GM21786 (cell line): ENCODE measurements around the gene STPG3.

Source experiments
- ATAC-seq: cut with Tn5 transposase; IDR thresholded peaks from one replicate; pipeline ENCODE4 v1.9.1; 2021; ENCODE audit not compliant: unreplicated experiment

STPG3 gene

DNA sequence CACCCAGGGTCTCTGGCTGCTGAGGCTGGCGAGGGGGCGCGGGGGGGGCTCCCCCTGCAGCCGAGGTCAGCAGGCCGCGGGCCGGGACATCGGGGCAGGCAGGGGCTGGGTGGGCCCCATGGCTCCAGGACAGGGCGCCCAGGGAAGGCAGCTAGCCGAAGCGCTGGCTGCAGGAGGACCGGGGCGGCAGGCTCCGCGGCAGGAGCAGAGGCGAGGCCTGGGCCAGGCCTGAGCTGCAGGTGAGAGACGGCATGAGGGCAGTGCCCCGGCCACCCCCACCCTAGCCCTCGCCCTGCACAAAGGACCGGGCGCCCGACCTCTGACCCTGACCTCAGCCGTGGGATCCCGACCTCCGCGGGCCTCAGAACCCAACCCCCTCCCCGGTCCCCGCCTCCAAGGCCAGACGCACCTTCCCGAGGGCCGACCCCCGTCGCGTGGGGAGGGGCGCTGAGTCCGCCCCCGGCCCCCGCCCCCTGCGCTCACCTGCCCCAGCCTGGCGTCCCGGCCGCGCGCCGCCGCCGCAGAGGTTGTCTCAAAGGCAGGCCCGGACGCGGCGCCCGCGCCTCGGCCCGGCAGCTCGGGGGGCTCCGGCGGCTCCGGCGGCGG lies 29.5 kb upstream of the STPG3 start:
- no peak for ATAC-seq

DNA sequence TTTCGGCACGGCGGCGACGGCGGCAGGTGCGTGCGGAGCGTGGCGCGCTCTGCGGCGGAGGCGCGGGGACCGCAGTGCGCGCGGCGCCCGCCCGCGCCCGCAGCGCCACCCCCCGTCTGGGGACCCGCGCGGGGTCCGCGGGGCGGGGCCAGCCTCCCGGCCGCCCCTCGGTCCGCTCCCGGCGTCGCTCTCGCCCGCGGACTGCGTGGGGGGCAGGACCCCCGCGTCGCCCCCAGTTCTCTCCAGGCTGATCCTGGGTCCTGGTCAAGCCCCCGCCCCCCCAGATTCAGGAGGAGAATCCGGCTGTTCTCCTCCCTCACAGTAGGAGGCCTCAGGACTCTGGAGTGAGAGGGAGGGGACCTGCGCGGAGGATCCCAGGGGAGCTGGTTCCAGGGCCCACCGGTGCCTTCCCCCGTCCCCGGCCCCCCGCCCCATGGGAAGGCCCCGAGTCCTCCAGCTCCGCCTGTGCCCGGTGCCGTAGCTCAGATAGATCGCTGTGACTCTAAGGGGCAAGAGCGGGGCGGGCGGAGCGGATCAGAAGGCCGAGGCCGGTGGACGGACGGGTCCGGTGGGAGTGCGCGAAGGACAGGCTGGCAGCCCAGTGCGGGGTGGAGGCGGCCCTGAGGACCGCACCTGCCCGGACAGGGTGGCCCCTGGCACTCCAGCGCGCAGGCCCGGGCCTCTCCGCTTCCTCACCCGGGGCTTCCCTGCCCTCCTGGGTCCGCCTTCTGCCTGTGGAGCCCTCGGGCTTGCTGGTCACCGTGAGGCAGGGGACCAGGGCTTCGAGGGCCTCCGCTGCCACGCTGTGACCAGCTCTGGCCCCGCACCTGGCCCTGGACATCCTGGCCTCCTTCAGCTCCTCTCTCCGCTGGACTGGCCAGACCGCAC lies 28.7 kb upstream of the STPG3 start, which contains the start of gene RNF208:
TSS of gene RNF208 (minus strand) at position 51 of the 888 bp plus-strand sequence. CDS start 1,028 bp downstream, outside the sequence.
- ATAC-seq = peak; percentile 2

DNA sequence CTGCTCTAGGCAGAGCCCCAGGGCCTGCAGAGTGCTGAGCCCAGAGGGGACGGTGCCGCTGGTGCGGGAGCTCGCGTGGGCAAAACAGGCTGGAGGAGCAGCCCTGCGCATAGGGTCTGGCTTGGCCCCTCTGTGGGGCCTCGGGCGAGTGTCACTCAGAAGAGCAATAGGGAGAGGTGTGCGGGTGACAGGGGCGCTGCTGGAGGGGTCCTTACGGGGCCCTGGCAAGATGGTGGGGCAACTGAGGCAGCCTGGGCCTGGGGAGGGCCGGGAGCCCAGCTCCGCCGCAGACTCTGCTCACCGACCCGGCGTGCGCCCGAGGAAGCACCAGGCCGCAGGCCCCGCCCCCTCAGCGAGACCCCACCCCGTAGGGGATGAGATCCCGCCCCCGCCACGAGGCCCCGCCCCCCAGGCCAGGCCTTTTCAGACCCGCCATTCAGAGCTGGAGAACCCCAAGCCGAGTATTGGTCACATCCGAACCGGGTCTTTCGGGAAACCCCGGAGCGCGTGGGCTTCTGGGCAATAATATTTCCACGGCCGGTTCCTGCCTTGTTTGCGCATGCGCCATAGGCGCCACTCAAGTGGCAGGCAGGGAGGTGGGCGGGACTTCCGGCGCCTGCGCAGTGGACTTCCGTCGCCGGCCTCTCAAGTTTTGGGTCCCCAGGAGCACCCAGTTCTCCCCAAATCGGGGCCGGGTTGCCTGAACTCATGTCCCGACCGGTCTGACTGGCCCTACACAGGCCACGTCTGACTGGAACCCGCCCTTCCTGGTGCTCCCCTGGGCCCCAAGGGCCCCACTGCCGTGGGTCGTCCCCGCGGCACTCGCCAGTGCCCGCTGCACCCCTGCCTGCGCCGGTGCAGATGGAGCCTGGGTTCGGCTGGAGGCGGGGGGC lies 27.8 kb upstream of the STPG3 start:
- ATAC-seq = peak; percentile 87

DNA sequence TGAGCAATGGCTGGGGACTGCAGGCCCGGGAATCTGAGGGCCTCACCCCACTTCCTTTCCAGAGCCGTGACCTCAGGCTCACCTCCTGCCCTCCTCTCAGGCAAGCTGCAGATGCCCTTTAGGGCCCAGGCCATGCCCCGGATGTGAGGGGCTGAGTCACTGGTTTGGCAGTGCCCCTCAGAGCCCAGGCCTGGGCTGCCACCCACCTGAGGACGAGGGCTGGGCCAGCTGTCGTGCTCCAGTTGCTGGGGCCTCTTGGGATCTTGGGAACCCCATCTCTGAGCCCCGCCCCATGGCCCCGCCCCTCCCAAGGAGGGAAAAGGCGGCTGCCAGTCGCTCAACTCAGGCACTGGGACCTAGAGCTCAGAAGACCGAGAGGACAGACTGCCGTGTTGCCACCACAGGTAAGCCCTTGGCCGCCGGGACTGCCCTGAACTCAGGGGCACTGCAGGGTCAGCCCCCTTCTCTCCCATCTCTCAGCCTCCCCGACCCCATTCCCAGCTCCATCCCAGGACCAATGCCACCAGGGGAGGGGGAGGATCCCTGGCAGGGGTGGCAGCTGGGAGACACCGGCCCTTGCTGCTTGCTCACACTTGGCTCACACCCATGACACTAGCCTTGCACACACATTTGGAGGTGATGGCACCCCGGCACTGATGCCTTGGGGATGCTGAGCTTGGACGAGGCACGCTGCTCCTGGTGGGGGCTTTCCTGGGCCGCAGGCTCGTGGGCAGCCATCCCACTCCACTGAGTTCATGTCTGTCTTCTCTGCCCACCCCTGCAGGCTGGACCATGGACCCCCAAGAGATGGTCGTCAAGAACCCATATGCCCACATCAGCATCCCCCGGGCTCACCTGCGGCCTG lies 26.0 kb upstream of the STPG3 start, which contains the start of gene CYSRT1:
TSS of gene CYSRT1 (plus strand) at position 345 of the 865 bp plus-strand sequence. CDS start at position 793, 448 bp downstream.
- no peak for ATAC-seq

DNA sequence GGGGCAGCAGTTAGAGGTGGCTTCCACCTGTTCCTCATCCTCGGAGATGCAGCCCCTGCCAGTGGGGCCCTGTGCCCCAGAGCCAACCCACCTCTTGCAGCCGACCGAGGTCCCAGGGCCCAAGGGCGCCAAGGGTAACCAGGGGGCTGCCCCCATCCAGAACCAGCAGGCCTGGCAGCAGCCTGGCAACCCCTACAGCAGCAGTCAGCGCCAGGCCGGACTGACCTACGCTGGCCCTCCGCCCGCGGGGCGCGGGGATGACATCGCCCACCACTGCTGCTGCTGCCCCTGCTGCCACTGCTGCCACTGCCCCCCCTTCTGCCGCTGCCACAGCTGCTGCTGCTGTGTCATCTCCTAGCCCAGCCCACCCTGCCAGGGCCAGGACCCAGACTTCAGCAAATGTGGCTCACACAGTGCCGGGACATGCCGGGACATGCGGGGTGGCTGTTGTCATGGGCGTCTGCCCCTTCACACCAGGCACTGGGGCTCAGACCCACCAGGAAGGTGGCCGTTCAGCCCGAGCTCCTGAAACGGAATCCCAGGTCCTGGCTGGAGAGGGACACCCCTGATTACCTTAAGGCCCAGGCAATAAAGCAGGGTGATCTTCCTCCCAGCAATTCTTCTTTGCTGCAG lies 25.3 kb upstream of the STPG3 start:
- ATAC-seq = no peak

DNA sequence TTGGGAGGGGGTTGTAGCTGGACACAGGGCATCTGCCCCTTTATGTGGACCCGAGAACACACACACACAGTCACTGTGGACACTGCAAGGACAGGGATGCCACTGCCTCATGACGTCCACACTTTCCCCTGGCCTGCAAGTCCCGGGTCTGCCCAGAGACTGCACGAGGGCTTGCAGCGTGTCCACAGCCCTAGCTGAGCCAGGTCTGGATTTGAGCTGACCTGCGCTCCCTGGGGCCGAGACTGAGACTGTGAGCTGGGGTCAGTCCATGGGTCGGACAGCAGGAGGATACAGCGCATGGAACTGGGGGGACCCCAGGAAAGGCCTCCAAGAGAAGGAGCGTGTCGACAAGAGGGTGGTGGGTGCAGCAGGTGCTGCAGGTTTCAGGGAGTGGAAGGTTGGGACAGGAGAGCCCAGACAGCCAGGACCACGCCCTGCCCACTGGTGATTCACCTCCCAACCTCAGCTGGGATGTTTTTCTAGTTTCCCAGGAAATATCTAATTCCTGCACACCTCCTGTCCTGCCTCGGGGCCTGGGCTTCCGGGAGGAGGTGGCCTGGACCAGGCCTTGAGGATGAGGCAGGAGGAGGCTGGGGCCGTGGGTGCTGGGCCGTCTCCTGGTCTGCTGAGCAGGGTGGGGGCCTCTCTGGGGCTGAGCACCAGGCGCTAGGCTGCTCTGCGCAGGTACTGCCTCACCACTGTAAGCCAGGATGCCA lies 24.6 kb upstream of the STPG3 start:
- ATAC-seq = no peak

DNA sequence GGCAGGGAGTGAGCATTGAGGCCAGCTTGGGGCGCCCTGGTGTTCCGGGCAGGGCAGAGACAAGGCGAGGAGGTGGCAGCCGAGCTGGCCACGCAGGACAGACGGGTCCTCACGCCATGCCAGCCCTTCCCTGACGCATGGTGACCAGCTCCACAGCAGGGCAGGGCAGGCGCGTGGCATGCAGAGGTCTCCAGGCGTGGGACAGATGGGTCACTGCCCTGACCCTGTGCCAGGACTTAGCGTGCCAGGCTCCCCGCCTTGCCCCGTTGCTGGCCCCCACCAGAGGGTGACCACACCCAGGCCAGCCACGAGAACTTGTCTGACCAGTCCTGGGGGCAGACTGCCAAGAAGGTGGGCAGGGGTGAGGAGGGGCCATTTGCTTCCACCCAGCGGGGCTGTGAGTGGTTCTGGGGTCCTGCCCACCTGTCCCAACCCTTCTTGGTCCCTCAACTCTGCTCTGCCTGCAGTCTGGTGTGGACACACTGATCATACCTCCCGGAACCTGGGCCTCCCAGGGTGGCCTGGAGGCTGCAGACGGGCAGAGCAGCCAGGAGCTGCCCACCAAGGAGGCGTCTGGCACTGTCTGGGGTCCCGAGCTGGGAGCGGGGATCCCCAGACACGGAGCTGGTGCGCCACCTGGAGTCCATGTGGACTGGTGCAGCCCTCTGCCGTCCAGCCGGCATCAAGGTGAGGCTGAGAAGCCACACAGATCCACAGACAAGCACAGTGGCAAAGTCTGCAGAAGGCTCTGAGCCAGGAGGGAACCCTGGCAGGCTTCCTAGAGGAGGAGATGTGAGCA lies 23.8 kb upstream of the STPG3 start, which contains the start of gene RNF224:
TSS of gene RNF224 (plus strand) at position 449 of the 799 bp plus-strand sequence. CDS start 834 bp downstream, outside the sequence.
- ATAC-seq = no peak

DNA sequence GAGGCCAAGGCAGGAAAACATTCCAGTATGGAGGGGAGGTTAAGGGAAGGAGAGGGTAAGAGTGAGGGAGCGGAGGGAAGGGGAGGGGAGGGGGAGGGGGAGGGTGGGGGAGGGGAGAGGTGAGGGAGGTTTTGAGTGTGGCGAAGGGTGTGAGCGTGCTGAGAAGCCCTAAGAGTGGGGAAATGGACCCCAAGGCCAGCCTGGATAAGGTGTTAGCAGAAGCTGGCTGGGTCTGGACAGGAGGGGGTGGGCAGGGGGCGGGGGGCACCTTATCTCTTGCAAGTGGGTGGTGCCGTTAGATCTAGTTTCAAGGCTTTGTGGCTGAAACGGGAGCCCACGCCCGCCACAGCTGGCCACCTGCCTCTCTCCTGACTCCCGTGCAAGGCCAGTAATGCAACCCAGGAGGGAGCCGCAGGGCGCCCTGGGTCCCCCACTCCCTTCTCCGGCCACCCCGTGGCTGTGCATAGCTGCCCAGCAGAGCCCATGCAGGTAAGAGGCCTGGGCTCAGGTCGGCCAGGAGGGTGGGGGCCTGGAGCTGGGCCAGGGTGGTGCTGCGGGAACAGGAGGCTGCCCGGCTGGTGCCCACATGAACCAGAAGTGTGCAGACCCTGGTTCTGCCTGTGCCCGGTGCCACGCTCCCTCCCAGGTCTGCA lies 23.1 kb upstream of the STPG3 start:
- ATAC-seq = no peak

DNA sequence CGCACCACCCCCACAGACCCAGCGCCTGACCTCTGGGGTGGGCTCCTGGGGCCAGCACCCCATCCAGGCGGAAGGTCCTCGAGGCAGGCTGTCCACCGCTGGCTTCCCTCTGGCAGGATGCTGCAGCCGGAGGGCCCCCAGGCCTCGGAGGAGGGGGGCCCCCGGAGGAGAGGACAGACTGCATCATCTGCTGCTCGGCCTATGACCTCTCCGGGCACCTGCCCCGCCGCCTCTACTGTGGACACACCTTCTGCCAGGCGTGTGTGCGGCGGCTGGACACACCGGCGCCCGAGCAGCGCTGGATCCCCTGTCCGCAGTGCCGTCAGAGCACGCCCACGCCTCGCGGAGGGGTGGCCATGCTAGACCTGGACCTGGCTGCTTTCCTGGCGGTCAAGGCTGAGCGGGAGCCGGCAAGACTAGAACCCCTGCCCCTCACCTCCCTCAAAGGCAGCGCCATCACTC lies 22.5 kb upstream of the STPG3 start:
- ATAC-seq = no peak

DNA sequence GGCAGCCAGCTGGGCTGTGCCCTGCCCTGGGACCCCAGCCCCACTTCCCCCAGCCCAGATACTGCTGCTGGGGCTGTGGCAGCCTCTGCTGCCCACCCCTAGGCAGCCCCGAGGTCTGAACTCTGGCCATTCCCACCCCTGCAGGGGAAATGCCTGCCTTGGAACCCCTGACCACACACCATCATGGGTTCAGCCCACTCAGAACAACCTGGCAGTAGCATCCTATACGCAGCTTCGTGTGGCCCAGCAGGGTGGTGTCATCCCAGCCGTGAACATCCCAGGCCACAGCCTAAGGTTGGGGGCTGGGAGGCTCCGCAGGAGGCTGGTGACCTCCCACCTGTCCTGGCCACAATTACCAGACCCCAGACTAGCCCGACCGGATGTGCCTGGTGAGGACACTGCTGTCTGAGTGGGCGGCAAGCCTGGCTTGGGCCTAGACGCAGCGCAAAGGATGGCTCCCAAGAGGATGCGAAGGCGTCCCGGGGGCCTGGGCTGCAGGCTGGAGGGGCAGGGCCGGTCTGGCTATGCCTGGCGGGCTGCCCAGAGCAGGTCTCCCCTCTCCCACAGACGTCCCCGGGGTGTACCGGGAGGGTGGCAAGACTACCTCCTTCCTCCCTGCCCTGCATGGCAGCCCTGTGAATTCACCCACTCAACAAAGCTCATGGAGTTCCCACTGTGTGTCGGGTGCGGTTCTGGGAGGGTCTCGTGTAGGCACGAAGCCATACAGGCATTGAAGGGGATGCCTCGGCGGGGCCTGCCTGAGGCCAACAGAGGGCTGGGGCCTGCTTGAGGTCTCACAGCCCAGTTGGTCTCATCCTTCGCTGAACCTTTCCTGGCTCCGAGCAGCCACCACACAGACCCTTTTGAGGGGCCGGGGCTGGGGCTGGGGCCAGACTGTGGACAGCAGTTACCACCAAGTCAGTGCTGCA lies 21.9 kb upstream of the STPG3 start:
- ATAC-seq = no peak

DNA sequence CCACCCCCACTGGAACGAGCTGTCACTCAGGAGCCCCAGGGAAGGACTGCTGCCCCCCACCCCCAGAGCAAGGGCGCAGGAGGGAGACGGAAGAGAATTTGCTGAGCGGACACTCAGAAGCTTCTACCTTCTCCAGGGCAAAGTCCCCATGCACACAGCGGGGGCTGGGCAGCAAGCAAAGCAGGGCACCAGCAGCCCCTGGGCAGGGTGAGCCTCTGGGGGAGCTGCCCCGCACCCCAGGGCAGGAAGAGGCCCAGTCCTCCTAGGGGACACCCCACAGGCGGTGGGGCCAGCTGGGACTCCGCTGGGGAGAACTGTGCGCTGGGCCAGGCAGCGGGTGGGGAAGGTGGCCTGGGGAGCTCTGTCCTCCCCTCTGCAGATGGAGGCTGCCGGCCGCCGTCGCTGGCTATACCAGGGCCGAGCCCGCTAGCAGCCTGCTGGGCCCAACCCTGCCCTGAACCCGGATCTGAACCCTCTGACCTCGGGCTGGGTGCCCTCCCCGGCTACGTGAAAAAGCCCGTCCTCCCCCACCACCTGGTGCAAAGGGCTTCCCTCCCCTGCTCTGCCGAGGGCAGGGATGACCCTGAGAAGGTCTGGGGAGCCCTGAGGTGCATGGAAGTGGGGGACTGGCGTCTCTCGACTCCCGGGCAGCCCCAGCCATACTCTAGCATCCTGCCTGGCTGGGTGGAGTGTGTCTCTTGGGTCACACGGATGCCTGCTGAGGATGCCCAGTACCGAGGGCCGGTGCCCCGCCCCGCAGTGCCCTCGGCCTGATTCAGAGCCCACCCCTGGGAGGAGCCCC lies 21.0 kb upstream of the STPG3 start:
- no peak for ATAC-seq

DNA sequence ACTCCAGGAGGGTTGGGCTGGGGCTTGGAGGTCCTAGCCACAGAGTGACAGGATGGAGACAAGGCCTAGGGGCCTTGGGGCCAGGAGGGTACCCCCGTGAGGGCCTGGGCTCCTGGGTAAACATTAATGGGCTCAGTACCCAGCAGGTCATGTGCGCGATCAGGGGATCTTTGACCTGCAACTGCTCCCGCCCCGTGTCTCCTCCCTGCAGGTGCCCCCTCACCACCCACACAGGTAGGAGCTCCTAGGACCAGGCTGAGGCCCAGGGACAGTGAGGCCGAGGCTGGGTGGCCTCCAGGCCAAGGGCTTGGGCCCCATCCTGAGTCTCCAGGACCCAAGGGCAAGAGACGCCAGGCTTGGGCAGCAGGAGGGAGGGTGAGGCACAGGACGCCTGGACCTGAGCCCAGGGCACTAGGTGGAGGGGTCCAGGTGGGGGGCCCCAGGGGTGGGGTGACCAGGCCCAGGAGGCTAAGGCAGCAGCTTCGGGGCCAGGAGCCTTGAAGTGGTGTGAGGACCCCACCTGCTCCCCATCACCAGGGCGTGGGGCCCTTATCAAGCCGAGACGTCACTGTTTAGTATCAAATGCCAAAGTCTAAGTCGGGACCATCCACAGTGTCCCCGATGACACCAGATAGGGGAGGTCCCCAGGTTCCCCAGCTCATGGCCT lies 20.2 kb upstream of the STPG3 start, which contains the start of gene SLC34A3:
TSS of gene SLC34A3 (plus strand) at position 197 of the 667 bp plus-strand sequence. CDS start 802 bp downstream, outside the sequence.
- no peak for ATAC-seq

DNA sequence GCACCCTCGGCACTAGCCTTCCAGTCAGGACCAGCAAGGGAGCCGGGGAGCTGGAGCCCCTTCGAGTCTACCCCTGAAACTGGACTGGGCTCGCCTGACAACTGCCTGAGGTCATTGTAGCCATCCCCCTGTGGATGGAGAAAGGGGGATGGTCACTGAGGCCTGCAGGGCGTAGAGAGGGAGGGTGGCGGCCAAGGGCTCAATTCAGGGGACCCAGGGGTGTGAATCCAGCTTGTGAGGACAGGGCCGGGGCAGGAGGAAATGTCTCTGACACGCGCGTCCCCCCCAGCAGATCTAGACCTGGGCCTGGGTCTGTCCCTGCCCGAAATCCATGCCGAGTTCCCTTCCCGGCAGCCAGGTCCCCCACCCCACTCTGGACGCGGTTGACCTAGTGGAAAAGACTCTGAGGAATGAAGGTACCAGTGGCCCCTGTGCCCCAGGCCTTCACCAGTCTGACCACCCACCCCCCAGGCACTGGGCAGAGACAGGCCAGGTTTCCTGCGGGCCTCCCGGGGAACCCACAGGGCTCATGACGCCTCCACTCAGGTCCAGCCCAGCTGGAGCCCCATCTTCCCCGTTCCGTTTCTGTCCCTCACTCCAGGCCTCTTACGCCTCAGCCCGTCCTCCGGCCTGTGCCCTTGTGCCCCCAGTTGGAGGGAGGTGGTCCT lies 19.6 kb upstream of the STPG3 start:
- ATAC-seq = no peak

DNA sequence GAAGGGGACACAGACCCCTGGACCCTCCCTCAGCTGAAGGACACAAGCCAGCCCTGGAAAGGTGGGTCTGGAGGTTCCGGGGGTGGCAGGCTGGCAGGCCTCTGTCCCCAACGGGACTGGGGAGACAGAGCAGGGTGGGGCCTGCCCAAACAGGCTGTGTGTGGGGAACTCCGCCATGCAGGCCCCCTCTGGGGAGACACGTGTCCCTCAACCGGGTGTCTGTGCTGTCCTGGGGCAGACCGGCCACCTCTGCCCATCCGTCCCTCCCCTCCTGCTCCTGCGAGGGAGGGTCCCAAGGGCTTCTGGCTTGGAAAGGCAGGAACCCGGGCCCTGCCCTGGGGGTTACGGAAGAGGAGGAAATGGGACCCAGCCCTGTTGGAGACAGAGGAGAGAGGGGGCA lies 19.0 kb upstream of the STPG3 start:
- no peak for ATAC-seq
